ENCODE results near the gene POLN.

GRCh38 chr4:2253160-2254084 lies 11.5 kb upstream of the POLN start:
- TF ChIP-seq CTCF (IDR thresholded peaks at IDR 0.05) (no peak), POLR2A (IDR thresholded peaks at IDR 0.05) (no peak)
